Superior temporal gyrus (tissue), 1 donor: Measurements from ENCODE around the gene SPATA22.
"Not testable (repeated sequence)": the region's sequence is repeated elsewhere in the genome, so short reads cannot be mapped to it uniquely, and the experiment has no call there.

Experiments used
- DNase-seq: peaks from one replicate; pipeline ENCODE4 v3.0.0-alpha.2; 2016; ENCODE audit errors: extremely low spot score

Gene SPATA22

GRCh38 chr17:3474212-3474611 is 2.6 kb upstream of the SPATA22 start:
- DNase-seq = peak; percentile 65

GRCh38 chr17:3472137-3472536 is 518 bp upstream of the SPATA22 start:
- DNase-seq = no peak

DNA sequence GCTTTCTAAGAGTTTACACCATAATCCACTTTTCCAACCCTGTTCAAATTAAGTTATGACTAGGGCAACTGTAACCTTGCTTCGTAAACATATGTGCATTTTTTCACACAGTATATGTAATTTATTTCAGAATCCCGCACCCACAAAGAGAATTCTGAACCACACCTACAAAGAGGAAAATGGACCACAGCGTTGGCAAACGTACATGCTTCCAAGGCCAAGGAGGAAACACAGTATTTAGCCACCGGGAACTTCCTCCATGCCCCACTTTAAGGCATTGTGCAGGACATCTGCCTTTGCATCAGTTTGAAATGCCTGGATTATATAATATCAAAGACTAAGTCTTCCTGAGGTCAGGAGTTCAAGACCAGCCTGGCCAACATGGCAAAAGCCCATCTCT is 2.1 kb downstream of the SPATA22 start:
- DNase-seq = no peak

DNA sequence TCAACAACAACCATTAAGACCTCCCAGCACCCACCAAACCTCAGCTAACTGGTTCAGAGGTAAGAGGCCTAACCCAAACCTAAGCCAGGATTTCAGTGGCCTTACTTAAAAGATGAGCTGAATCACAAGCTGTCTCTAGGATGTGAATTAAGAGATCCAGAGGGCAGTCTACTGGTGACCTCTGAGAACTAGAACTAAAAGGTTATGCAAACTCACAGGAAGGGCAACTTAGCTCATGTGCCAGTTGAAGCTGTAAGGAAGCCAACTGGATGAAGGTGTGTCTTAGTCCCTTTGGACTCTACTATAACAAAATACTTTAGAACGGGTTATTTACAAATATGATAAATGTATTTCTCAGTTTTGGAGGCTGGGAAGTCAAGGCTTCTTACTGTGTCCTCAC is 5.3 kb downstream of the SPATA22 start:
- not testable (repeated sequence) for DNase-seq

DNA sequence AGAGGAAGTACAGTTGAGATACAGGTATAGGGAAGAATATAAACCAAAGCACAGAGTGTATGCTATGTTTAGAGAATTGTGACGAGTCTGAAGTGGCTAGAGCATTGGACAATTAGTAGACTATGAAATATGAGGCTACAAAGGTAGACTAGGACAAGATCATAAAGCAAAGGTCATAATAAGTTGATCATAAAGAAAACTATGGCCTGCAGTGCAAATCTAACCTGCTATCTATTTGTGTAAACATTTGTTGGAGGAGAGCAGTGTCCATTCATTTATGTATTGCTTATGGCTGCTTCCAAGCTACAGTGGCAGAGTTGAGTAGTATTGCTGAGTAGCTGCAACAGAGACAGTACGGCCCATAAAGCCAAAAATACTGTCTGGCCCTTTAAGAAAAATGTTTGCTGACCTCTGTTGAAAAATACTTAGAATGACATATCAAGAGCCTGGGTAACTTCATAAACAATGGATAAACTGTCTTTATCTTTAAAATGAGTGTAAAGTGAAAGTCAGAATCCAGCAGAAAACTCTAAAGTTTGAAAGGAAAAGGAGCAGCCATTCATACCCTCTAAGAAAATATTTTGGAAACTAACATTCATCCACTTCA is 23.5 kb downstream of the SPATA22 start:
- no peak for DNase-seq

- no peak for DNase-seq
Measured at GRCh38 chr17:3447625-3448024, 24.0 kb downstream of the SPATA22 start.

DNA sequence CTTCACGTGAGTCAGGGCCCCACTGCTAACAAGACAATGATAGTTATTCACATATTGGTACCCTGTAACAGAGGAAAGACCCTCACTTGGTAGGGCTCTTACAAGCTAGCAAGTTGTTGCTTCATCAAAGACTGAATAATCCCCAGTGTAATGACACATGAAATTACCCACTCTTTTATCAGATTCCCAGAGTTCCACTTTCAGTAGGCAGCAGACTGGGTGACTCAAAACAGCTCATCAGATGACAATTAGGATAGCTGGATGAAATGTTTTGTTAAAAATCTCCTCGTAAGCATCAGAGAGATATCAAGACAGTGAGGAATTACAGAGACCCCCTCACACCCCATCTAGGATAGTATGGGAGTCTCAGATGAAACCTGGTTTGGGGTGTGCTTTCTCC is 31.2 kb downstream of the SPATA22 start:
- DNase-seq = no peak

DNA sequence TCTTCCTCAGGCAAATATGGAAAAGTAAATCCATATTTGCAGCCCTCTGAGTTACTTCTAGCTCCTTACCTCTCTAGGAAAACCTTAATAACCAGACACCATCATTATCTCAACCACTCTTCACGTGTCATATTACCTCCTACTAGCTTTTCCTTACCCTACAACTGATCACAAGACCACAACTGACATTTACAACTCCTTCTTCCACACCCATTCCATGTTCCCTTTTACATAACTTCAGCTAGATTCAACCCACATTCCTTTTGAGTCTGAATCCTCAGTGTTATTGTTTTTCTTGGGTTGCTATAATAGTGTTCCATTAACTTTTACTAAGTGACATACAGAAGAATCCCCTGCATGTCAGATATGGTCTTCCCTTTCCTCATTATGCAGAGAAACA is 33.3 kb downstream of the SPATA22 start:
- DNase-seq = no peak

GRCh38 chr17:3433741-3434140 is 37.9 kb downstream of the SPATA22 start, which contains the start of gene OR1E2:
Gene OR1E2, minus strand, starts transcription at chr17:3433841. Its CDS starts 0 bp downstream, at chr17:3433841.
- no peak for DNase-seq

DNA sequence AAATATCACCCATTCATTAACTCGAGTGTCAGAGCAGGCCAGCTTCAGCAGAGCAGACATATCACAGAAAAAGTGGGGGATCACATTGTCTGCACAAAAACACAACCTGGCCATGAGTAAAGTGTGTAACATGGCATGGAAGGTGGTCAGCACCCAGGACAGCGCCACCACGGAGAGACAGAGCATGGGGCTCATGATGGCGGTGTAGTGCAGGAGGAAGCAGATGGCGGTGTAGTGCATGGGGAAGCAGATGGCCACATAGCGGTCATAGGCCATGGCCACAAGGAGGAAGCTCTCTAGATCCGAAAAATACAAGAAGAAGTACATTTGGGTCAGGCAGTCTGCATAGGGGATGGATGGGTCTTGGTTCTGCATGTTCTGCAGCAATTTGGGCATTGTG is 38.4 kb downstream of the SPATA22 start:
- DNase-seq = not testable (repeated sequence)

GRCh38 chr17:3418222-3418621 is 53.4 kb downstream of the SPATA22 start:
- no peak for DNase-seq

DNA sequence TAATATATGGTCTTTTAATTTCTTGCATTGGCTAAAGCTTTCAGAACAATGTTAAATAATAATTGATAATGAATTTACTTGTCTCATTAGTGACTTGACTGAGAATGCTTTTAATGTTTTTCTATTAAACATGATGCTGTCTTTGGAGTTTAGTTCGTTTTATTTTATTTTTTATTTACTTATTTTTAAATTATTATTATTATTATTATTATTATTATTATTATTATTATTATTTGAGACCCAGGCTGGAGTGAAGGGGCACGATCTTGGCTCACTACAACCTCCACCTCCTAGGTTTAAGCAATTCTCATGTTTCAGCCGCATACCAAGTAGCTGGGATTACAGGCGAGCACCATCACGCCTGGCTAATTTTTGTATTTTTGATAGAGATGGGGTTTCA is 56.0 kb downstream of the SPATA22 start:
- DNase-seq = no peak

DNA sequence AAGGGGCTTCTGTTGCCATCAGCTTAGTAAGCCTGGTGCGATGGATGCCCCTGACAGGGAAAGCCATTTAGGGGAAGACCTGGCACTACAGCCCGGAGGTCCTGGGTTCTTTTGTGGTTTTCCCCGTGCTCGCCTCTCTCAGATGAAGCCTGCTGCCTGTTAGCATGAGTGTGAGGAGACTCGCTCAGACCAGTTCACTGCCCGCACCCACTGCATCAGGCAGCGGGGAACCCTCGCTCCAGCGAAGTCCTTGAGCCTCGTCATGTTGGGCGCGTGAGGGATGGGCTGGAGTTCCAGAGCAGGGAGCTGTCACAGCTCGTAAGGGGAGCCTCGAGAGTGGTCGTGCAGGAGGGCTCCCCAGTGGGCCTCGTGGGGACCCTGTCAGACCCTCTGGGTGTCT is 59.4 kb downstream of the SPATA22 start:
- DNase-seq = not testable (repeated sequence)

- no peak for DNase-seq
Measured at GRCh38 chr17:3411070-3411469, 60.5 kb downstream of the SPATA22 start, which contains the start of gene OR3A3. Gene OR3A3, plus strand, starts transcription at chr17:3411370.

DNA sequence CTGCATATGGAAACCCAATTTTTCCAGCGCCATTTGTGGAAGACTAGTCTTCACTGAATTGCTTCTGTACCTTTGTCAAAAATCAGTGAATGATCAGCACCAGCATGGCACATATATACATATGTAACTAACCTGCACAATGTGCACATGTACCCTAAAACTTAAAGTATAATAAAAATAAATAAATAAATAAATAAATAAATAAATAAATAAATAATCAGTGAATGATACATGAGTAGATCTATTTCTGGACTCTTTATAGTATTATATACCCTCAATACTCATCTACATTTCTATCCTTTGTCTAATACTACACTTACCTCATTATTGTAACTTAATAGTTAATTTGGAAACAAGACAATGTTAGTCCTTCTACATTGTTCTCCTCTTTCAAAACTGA is 67.8 kb downstream of the SPATA22 start:
- not testable (repeated sequence) for DNase-seq

DNA sequence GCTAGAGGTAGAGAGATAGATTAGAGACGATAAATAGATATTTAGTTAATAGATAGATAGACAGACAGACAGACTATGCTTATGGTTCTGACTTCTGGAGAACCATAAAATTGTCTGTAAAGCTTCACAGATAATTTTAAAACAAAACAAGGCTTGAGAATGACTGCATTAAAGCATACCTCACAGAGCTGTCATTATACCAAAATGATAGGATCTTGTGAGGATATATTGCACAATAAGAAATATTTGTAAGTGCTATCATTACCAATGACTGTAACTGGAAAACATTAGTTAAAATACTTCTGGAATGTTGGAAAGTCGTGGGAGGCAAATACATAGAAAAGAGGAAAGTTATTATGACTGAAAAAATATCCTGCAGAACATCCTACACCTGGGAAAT is 69.8 kb downstream of the SPATA22 start:
- no peak for DNase-seq

DNA sequence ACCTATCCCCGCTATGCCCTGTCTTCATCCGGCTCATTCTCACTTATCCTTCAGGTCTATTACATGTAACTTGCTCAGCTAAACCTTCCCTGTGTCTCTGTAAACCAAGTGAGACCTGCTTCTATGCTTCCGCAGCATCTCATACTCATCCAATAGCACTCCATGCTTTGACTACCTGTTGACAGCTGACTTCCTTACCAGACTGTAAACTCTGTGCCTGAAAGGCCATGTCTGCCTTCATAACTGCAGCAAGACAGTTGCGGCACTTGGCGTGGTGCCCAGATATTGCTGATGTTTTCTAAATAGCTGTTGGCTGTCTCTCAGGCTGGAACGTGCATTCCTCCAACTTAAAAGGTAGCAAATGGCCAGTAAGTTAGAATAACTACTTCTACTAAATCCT is 71.6 kb downstream of the SPATA22 start:
- no peak for DNase-seq

GRCh38 chr17:3398310-3398709 is 73.3 kb downstream of the SPATA22 start, which contains the start of gene OR1E1:
Gene OR1E1, minus strand, starts transcription at chr17:3398410. Its CDS starts 0 bp downstream, at chr17:3398410.
- no peak for DNase-seq

DNA sequence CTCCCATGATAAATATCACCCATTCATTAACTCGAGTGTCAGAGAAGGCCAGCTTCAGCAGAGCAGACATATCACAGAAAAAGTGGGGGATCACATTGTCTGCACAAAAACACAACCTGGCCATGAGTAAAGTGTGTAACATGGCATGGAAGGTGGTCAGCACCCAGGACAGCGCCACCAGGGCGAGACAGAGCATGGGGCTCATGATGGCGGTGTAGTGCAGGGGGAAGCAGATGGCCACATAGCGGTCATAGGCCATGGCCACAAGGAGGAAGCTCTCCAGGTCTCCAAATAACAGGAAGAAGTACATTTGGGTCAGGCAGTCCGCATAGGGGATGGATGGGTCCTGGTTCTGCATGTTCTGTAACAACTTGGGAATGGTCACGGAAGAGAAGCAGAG is 73.8 kb downstream of the SPATA22 start:
- not testable (repeated sequence) for DNase-seq
